K562 treated with DMSO at 1 percent for 4 hours (cell line): ENCODE data around the gene CDH10. TPM values are rescaled to one million over a fixed set of nuclear protein-coding genes. Genes with fewer than 3 reads are reported as not detected.

Experiments used
- total RNA-seq: library from RNA; unstranded; fragments of 300-600 nt; gene quantifications from 2 replicates; pipeline ENCODE4 v1.2.3, GENCODE V29; 2022; ENCODE audit not compliant: insufficient read depth

The CDH10 gene
- total RNA-seq, result not detected in 2 replicates

GRCh38 chr5:24644761-24645160 is at the start of gene CDH10:
CDH10 (minus strand) TSS chr5:24644978; CDS start chr5:24593490, 51,488 bp downstream.

